ENCODE measurements around the gene IKZF5. TPM values are rescaled to one million over a fixed set of nuclear protein-coding genes. Genes with fewer than 3 reads are reported as not detected.

The IKZF5 gene
- total RNA-seq, 1 experiment from 2014 or later: 12.5 TPM

GRCh38 chr10:123019941-123020703 lies 11.5 kb upstream of the IKZF5 start:
- no peak for DNase-seq
- Mint-ChIP-seq H3K9me3 (peaks cover 4 to 13% of the 10 kb centered on the region in 2 experiments; a peak in 3 of 5 replicates), H3K4me3 (peak overlapping the region in 1 of 2 experiments; percentile 43; a peak in 2 of 5 replicates), H3K4me1 (peaks cover 73 to 78% of the 10 kb centered on the region in 2 experiments), H3K27me3 (ENCODE audit: low read depth) (no peaks in the 10 kb centered on the region; the same call in none of the 2 replicates), H3K36me3 (ENCODE audit: insufficient read depth in 1 of 3, low read depth in 3 of 3) (peaks cover 2 to 17% (median 5%) of the 10 kb centered on the region in 3 experiments; a peak in 5 of 7 replicates), H3K27ac (peak overlapping the region in 1 of 3 experiments; percentile 76; a peak in 3 of 7 replicates)
- Histone ChIP-seq H3K14ac (ENCODE audit: insufficient read depth, low read length) (no peak overlapping the region), H3K4ac (ENCODE audit: low read depth, low read length) (no peak overlapping the region), H3K23ac (ENCODE audit: insufficient read length, low read depth, low read length) (no peak overlapping the region), H2BK12ac (ENCODE audit: insufficient read length, low read depth, low read length) (no peak overlapping the region), H4K91ac (ENCODE audit: insufficient read length, low read depth, low read length) (no peak overlapping the region), H2AFZ (ENCODE audit: low read length) (no peak overlapping the region), H3K9me3 (ENCODE audit: control insufficient read depth, low read depth, low read length) (no peaks in the 10 kb centered on the region), H4K8ac (replicated peaks; ENCODE audit: insufficient read length, low read depth, low read length) (no peak overlapping the region), H3K4me1 (ENCODE audit: insufficient read depth, low read length) (peaks cover 14% of the 10 kb centered on the region), H3K4me2 (ENCODE audit: insufficient read depth, insufficient read length, low read length) (peak overlapping the region; percentile 40), H2AK5ac (ENCODE audit: insufficient read length, low read length) (no peak overlapping the region), H2BK5ac (ENCODE audit: insufficient read length, low read length) (no peak overlapping the region), H2BK120ac (ENCODE audit: low read depth, low read length, poor library complexity, severe bottlenecking) (no peak overlapping the region), H4K5ac (ENCODE audit: insufficient read length, low read depth, low read length) (no peak overlapping the region), H3K9ac (ENCODE audit: extremely low read depth, insufficient read length, low read length) (no peak overlapping the region), H3K27me3 (ENCODE audit: insufficient read depth, low read length) (no peaks in the 10 kb centered on the region; the same call in 1 of the 2 replicates), H3K79me2 (ENCODE audit: insufficient read depth, low read length) (no peaks in the 10 kb centered on the region), H3K79me1 (ENCODE audit: insufficient read depth, low read depth, low read length, poor library complexity, severe bottlenecking) (no peaks in the 10 kb centered on the region), H2BK20ac (ENCODE audit: low read depth, low read length, poor library complexity, severe bottlenecking) (no peak overlapping the region), H3K18ac (ENCODE audit: insufficient read length, low read depth, low read length) (no peak overlapping the region), H4K20me1 (ENCODE audit: control insufficient read depth, insufficient read depth, insufficient read length) (no peaks in the 10 kb centered on the region), H3K23me2 (ENCODE audit: insufficient read length, low read depth, low read length, poor library complexity, severe bottlenecking) (no peaks in the 10 kb centered on the region), H2BK15ac (ENCODE audit: low read depth, low read length) (no peak overlapping the region), H3K27ac (ENCODE audit: insufficient read length, low read depth, low read length) (peak overlapping the region; percentile 46), H3T11ph (ENCODE audit: low read length) (no peak overlapping the region), H3K56ac (ENCODE audit: insufficient read length, low read depth, low read length) (no peak overlapping the region)
- TF ChIP-seq, protein P1, sequence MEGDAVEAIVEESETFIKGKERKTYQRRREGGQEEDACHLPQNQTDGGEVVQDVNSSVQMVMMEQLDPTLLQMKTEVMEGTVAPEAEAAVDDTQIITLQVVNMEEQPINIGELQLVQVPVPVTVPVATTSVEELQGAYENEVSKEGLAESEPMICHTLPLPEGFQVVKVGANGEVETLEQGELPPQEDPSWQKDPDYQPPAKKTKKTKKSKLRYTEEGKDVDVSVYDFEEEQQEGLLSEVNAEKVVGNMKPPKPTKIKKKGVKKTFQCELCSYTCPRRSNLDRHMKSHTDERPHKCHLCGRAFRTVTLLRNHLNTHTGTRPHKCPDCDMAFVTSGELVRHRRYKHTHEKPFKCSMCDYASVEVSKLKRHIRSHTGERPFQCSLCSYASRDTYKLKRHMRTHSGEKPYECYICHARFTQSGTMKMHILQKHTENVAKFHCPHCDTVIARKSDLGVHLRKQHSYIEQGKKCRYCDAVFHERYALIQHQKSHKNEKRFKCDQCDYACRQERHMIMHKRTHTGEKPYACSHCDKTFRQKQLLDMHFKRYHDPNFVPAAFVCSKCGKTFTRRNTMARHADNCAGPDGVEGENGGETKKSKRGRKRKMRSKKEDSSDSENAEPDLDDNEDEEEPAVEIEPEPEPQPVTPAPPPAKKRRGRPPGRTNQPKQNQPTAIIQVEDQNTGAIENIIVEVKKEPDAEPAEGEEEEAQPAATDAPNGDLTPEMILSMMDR (conservative IDR thresholded peaks at IDR 0.05): no peak
- no CpG with 5 or more reads among the region's 1 CpG for WGBS (ENCODE audit: extremely low coverage, insufficient read length, low lambda C conversion rate)

Data from H9 (cell line).